ENCODE measurements around the gene NEK7. TPM values are rescaled to one million over a fixed set of nuclear protein-coding genes. Genes with fewer than 3 reads are reported as not detected.

The NEK7 gene
- total RNA-seq, 3 donors from 2014 or later: 82.3 to 187 (median 105) TPM

- no peaks in the 10 kb centered on the region for H3K27me3 ChIP-seq
- no peaks in the 10 kb centered on the region for H3K9me3 ChIP-seq
- DNase-seq (ENCODE audit: low spot score in 2 of 2): no peak
- H3K27ac ChIP-seq: no peak overlapping the region
- H3K4me1 ChIP-seq: no peaks in the 10 kb centered on the region
- no peaks in the 10 kb centered on the region for H3K36me3 ChIP-seq
- no peak for TF ChIP-seq POLR2A (IDR thresholded peaks at IDR 0.05)
- no peak for TF ChIP-seq POLR2AphosphoS5 (IDR thresholded peaks at IDR 0.05)
- TF ChIP-seq CTCF (IDR thresholded peaks at IDR 0.05): no peak
- intact Hi-C loops (cut with DNase I; ENCODE audit: low total_unique reads): no loop called here
- no peak overlapping the region for H3K4me3 ChIP-seq
These were observed 119.4 kb downstream of the NEK7 start for GRCh38 chr1:198276241-198276640.

GRCh38 chr1:198278943-198279342 is 122.1 kb downstream of the NEK7 start:
- Histone ChIP-seq H3K4me1 (no peaks in the 10 kb centered on the region), H3K4me3 (no peak overlapping the region), H3K27me3 (no peaks in the 10 kb centered on the region), H3K9me3 (no peaks in the 10 kb centered on the region), H3K27ac (no peak overlapping the region), H3K36me3 (no peaks in the 10 kb centered on the region)
- DNase-seq (ENCODE audit: low spot score in 2 of 2): no peak
- TF ChIP-seq POLR2AphosphoS5 (IDR thresholded peaks at IDR 0.05) (no peak), CTCF (IDR thresholded peaks at IDR 0.05) (no peak), POLR2A (IDR thresholded peaks at IDR 0.05) (no peak)
- intact Hi-C loops (cut with DNase I; ENCODE audit: low total_unique reads): no loop called here

GRCh38 chr1:198280080-198280479 is 123.3 kb downstream of the NEK7 start:
- H3K36me3 ChIP-seq: no peaks in the 10 kb centered on the region
- TF ChIP-seq POLR2AphosphoS5 (IDR thresholded peaks at IDR 0.05) (no peak), POLR2A (IDR thresholded peaks at IDR 0.05) (no peak), CTCF (IDR thresholded peaks at IDR 0.05) (no peak)
- no peak overlapping the region for H3K4me3 ChIP-seq
- no peaks in the 10 kb centered on the region for H3K27me3 ChIP-seq
- H3K4me1 ChIP-seq: no peaks in the 10 kb centered on the region
- DNase-seq (ENCODE audit: low spot score in 2 of 2): no peak
- intact Hi-C loops (cut with DNase I; ENCODE audit: low total_unique reads): no loop called here
- no peak overlapping the region for H3K27ac ChIP-seq
- H3K9me3 ChIP-seq: no peaks in the 10 kb centered on the region

GRCh38 chr1:198281911-198282310 is 125.1 kb downstream of the NEK7 start:
- no peaks in the 10 kb centered on the region for H3K36me3 ChIP-seq
- H3K27me3 ChIP-seq: no peaks in the 10 kb centered on the region
- no peak for DNase-seq (ENCODE audit: low spot score in 2 of 2)
- no peak overlapping the region for H3K27ac ChIP-seq
- TF ChIP-seq CTCF (IDR thresholded peaks at IDR 0.05) (no peak), POLR2A (IDR thresholded peaks at IDR 0.05) (no peak), POLR2AphosphoS5 (IDR thresholded peaks at IDR 0.05) (no peak)
- intact Hi-C loops (cut with DNase I; ENCODE audit: low total_unique reads): no loop called here
- no peak overlapping the region for H3K4me3 ChIP-seq
- no peaks in the 10 kb centered on the region for H3K9me3 ChIP-seq
- H3K4me1 ChIP-seq: no peaks in the 10 kb centered on the region

DNA sequence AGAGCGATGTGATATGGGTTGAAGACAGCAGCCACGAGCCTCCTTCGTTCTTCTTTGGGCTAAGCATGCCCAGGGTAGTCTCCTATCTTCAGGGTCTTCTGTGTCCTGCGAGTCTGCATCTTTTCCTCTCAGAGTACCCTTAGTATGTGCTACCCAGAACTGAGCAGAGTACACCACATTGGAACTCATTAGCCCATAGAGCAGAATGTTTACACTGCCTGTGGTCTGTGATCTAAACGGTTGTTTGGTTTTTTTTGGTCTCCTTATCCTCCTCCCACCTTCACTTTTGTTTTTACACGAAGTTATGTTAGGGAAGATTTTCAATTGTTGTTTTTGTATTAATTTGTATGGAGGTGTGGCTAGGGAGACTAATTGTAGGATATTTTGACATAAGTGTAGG is 126.4 kb downstream of the NEK7 start:
- intact Hi-C loops (cut with DNase I; ENCODE audit: low total_unique reads): no loop called here

More for the DNA sequence above, 126.4 kb downstream of the NEK7 start:
- Histone ChIP-seq H3K9me3 (no peaks in the 10 kb centered on the region), H3K36me3 (no peaks in the 10 kb centered on the region), H3K4me3 (no peak overlapping the region), H3K27me3 (no peaks in the 10 kb centered on the region), H3K4me1 (no peaks in the 10 kb centered on the region), H3K27ac (no peak overlapping the region)
- TF ChIP-seq POLR2A (IDR thresholded peaks at IDR 0.05): no peak
- TF ChIP-seq CTCF (IDR thresholded peaks at IDR 0.05): no peak
- TF ChIP-seq POLR2AphosphoS5 (IDR thresholded peaks at IDR 0.05): no peak
- no peak for DNase-seq (ENCODE audit: low spot score in 2 of 2)
